Erythroblast (primary cell): ENCODE measurements around the gene ITGAD.

ENCODE experiments used
- DNase-seq, 2 experiments: peaks; one replicate each; lab custom pipeline; 2025; lab: John Stamatoyannopoulos, UW
- GATA1 ChIP-seq: IDR thresholded peaks from 2 replicates; pipeline ENCODE4 v1.6.1; 2011; ENCODE audit warnings: low read depth, mild to moderate bottlenecking, control low read depth, low read length, moderate library complexity
- POLR2A ChIP-seq: IDR thresholded peaks from 2 replicates; pipeline ENCODE4 v1.6.1; 2011; ENCODE audit warnings: mild to moderate bottlenecking, low read length

Gene ITGAD

DNA sequence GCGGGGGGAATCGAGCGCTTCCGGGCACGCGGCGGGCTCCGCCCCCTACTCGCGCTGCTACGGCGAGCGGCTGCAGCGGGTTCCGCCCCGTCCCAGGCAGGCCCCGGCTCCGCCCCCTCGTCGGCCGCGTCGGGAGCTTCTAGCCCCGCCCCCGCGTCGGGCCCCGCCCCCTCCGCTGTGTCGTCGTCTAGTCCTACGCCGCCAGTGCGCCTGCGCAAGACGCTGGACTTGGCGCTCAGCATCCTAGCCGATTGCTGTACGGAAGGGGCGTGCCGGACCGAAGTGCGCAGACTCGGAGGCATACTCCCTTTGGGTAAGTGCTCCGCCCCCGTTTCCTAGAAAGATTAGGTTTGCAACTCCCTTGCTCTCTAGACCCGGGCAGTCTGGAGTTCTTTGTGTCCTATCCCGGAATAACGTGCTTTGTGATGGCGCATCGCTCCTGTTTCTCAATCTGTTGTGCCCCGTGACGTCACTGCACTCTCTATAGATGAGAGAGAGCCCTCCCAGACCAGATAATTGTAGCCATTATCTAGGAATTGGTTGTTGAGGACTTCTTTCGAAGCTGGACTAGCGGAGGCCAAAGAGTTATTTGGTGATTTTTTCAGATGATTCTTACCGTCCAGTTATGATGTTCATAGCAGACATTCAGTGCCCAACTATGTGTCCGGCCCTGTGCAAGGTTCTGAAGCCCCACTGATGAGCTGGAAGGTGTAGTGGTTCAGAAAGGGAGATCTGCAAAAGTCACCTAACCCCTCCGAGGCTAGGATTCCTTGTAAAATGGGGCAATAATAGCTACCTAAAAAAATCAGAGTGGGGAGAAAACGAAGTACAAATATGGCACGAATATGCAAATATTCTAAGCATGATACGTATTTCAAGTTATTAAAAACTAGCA is 66.8 kb downstream of the ITGAD start:
- DNase-seq: peak; percentile 99 to 100
- no peak for TF ChIP-seq GATA1
- peak; percentile 61 for TF ChIP-seq POLR2A

DNA sequence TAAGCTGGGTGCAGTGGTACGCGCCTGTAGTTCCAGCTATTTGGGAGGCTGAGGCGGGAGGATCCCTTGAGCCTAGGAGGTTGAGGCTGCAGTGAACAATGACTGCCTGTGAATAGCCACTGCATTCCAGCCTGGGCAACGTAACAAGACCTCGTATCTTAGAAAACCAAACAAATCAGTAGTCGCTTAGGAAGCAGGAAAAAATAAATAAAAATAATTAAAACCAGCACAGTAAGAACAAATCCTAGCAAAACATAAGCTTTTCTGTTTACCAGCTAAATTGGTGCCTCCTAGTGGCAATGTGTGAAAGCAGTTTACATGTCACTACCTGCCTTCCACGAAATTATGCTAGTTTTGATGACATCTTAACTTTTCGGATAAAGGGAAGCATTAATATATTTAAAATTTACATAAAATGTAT is 67.5 kb downstream of the ITGAD start:
- TF ChIP-seq GATA1: no peak
- TF ChIP-seq POLR2A: no peak
- peak in 1 of 2 experiments; percentile 78 for DNase-seq

DNA sequence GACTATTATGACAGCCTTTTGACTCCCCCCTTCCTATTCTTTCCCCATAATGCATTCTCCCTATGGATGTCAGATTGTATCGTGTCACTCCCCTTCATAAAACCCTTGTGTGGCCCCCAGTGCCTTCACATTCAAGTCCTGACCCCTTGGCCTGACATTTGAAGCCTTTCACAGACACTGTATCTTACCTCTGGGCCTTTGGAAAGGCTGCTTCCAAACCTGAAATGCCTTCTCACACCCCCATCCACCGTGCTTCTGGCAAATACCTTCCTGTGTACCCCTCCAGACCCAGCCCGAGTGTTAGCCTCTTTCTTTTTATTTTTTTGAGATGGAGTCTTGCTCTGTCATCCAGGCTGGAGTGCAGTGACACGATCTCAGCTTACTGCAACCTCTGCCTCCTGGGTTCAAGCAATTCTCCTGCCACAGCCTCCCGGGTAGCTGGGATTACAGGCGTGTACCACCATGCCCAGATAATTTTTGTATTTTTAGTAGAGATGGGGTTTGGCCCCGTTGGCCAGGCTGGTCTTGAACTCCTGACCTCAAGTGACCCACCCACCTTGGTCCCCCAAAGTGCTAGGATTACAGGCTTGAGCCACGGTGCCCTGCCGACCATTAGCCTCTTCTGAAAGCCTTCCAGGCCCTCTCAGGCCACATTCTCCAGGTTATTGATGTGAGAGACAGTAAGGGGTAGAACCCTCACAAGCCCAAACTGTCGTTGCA is 68.2 kb downstream of the ITGAD start:
- DNase-seq: no peak
- no peak for TF ChIP-seq POLR2A
- no peak for TF ChIP-seq GATA1

DNA sequence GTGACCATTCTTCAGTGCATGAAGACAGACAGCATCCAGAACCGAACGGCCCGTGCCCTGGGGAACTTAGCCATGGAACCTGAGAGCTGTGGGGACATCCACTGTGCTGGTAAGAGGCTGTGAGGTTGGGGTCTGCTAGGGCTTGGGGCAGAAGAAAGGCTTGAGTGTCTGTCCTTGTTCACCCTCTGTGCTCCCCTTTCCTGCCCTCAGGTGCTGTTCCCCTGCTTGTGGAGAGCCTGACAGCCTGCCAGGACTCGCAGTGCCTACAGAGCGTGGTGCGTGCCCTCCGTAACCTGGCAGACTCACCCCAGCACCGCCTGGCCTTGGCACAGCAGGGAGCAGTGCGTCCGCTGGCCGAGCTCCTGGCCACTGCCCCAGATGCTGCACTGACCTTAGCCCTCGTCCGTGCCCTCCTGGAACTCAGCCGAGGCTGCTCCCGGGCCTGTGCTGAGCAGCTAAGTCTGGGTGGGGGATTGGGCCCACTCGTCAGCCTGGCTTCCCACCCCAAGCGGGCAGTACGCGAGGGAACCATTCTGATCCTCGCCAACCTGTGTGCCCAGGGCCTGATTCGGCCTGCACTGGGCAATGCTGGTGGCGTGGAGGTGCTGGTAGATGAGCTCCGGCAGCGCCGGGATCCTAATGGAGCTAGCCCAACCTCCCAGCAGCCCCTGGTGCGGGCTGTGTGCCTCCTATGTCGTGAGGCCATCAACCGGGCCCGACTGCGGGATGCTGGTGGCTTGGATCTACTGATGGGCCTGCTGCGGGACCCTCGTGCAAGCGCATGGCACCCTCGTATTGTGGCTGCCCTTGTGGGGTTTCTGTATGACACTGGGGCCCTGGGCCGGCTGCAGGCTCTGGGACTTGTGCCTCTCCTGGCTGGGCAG is 69.0 kb downstream of the ITGAD start:
- no peak for TF ChIP-seq POLR2A
- TF ChIP-seq GATA1: no peak
- DNase-seq: no peak

DNA sequence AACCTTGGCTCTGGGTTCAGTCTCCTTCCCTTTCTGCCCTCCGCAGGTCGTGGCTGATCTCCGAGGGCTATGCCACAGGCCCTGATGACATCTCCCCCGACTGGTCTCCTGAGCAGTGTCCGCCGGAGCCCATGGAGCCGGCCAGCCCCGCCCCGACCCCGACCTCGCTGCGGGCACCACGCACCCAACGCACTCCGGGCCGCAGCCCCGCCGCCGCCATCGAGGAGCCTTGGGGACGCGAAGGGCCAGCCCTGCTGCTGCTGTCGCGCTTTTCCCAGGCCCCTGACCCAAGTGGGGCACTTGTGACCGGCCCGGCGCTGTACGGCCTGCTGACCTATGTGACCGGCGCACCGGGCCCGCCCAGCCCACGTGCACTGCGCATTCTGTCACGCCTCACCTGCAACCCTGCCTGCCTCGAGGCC is 71.2 kb downstream of the ITGAD start:
- DNase-seq: no peak
- no peak for TF ChIP-seq POLR2A
- no peak for TF ChIP-seq GATA1

DNA sequence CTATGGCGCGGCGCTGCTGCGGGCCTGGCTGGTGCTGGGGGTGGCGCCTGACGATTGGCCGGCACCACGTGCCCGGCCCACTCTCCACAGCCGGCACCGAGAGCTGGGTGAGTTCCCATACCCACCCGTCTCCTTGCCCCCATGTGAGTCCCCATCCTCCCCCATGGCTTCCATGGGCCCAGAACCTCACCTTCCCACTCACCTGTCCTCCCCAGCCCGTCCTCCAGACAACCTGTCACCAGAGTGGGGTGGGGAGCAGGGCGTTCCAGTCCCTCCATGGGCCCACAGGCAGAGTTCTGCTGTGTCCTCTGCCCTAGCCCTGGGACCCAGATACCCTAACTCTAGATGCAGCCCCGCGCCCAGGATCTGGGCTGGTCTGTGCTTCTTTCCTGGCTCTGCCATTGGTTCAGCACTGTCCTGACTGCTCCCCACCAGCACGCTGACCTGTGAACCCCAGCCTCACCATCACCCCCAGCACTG is 71.7 kb downstream of the ITGAD start:
- DNase-seq: no peak
- no peak for TF ChIP-seq POLR2A
- no peak for TF ChIP-seq GATA1

DNA sequence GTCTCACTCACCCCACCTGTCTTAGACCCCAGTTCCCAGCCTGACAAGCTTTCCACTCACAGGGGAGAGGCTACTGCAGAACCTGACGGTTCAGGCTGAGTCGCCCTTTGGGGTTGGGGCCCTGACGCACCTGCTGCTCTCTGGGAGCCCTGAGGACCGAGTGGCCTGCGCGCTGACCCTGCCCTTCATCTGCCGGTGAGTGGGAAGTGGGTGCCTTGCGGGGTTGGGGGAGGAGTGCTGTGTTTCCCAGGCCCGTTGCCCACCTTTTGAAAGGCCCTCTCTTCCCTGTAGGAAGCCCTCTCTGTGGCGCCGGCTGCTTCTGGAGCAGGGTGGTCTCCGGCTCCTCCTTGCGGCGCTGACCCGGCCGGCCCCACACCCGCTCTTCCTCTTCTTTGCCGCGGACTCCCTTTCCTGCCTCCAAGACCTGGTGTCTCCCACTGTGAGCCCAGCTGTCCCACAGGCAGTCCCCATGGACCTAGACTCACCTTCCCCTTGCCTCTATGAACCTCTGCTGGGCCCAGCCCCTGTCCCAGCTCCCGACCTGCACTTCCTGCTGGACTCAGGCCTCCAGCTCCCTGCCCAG is 72.7 kb downstream of the ITGAD start:
- no peak for TF ChIP-seq GATA1
- TF ChIP-seq POLR2A: no peak
- no peak for DNase-seq

DNA sequence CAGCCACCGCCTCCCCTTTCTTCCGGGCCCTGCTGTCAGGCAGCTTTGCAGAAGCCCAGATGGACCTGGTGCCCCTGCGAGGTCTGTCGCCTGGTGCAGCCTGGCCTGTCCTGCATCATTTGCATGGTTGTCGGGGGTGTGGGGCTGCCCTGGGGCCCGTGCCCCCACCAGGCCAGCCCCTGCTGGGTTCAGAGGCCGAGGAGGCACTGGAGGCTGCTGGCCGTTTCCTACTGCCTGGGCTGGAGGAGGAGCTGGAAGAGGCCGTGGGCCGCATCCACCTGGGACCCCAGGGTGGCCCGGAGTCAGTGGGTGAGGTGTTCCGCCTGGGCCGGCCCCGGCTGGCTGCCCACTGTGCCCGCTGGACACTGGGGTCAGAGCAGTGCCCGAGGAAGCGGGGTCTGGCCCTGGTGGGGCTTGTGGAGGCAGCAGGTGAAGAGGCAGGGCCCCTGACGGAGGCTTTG is 73.3 kb downstream of the ITGAD start:
- TF ChIP-seq POLR2A: no peak
- no peak for TF ChIP-seq GATA1

DNA sequence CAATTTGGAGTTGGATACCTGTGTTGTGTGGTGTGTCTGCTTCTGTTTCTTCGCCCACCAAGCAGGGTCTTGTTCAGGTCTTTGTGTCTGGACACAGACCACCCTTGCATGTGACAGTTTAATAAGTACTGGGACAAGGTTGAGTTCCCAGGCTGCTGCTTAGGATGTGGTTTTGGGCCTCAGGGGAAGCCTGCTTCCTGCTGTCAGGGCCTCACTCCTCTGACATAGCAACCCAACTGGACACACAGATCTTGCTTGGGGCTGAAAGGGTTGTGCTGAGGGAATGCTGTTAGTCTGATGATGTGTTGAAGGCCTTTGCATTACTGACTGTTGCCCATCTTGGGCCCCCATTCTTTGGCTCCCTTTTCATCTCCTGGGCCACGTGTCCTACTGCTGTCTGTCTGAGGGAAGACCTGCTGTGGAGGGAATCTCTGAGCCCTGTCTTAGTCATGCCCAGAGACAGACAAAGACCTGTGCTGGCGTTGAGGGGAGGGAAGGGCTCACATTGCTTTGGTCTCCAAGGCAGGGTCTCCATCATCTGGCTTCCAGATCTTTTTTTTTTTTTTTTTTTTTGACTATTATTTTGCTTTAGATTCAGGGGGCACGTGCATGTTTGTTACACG is 74.1 kb downstream of the ITGAD start:
- DNase-seq: no peak
- no peak for TF ChIP-seq GATA1
- no peak for TF ChIP-seq POLR2A

More for the DNA sequence above, 73.3 kb downstream of the ITGAD start:
- DNase-seq: no peak

DNA sequence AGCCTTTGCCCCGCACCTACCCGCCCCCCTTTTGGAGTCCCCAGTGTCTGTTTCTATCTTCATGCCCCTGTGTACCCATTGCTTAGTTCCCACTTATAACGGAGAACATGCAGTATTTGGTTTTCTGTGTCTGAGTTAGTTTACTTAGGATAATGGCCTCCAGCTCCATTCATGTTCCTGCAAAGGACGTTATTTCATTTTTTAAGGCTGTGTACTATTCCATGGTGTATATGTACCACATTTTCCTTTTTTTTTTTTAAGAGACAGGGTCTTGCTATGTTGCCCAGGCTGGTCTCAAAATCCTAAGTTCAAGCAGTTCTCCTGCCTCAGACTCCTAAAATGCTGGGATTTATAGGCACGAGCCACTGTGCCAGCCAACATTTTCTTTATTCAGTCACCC is 74.7 kb downstream of the ITGAD start:
- no peak for TF ChIP-seq GATA1
- no peak for TF ChIP-seq POLR2A
- no peak for DNase-seq

DNA sequence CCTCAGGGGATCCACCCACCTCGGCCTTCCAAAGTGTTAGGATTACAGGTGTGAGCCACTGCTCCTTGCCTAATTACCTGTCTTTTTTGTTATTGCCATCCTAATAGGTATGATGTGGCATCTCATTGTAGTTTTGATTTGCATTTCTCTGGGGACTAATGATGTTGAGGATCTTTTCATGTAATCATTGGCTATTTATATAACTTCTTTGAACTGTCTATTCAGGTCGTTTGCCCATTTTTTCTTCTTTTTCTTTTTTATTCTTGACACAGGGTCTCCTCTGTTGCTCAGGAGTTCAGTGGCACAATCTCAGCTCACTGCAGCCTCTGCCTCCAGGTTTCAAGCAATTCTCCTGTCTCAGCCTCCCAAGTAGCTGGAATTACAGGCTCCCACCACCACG is 77.5 kb downstream of the ITGAD start:
- TF ChIP-seq GATA1 (no peak), POLR2A (no peak)
- no peak for DNase-seq

DNA sequence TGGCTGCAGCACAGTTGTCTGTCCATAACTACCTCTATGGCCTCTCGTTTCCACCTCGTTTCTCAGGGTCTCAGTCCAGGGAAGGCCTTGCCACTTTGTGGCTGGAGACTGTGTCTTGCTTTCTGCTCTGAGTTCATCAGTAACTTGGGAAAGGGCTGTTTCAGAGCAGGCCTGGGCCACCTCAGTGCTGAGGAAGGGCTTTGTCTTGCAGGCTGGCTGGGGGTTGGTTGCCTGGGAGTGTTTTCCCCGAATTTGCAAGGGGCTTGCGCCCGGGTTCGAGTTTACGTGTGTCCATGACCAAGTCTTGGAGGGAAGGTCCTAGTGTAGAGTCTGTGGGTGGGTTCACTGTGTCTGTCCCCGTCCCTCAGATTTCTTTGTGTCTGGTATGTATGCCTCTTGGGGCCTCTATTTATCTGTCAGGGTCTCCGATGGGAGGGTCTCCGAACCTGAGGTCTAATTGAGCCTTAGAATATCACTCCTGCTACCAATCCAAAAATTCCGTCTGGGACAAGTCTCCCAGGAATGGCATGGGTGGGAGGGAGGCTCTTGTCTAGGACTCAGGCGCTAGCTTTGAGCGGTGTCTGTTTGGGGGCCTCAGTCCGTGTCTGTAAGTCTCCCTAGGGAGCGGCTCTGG is 78.2 kb downstream of the ITGAD start:
- TF ChIP-seq POLR2A (no peak), GATA1 (no peak)
- DNase-seq: no peak

DNA sequence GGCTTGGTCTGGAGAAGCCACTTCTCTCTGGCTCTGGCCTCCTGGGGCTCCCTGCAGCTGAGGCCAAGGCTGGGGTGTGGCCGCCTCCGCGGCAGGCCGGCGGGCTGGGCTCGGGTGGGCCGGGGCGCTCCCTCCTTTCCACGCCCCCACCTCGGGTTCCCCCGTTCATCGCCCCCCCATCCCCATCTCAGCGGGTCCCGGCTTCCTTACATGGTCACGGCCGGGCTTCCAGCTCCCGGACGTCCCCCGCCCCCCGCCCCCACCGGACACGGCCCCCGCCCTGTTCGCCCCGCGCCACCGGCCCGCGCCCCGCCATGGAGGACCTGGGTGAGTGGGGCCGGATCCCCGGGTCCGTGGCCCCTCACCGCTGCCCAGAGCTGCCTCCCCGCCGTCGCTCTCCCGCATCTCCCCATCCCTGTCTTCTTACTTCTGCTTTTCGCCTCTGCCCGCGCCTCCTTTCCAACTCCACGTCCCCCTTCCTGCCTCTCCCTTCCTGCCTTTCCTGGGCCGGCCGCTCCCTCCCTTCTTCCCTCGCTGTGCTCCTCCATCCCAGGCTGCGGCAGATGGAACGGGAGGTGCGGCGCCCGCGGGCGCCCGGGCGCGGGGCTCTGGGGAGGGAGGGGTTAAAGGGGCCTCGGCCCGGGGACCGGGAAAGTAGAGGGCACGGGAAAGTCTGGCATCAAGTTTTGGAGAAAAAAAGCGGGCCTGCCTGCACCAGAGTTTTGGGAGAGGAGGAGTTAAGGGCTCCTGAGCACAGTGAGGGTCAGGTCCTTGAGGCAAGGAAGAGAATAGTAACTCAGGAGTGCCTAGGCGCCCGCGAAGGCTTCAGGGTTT is 79.0 kb downstream of the ITGAD start, which contains the start of gene TGFB1I1:
Gene TGFB1I1 (plus strand): TSS at position 278 of the 834 bp plus-strand sequence. CDS start 37 bp downstream, at position 315.
- peak in 1 of 2 experiments; percentile 66 for DNase-seq
- no peak for TF ChIP-seq POLR2A
- no peak for TF ChIP-seq GATA1
